Prostate gland (tissue), 2 donors: ENCODE measurements around the gene RABGAP1L.

ENCODE experiments used
- POLR2A ChIP-seq: fragments of 450-650 bp; IDR thresholded peaks from one replicate; pipeline ENCODE4 v1.6.1; 2016; ENCODE audit warnings: antibody characterized with exemption, mild to moderate bottlenecking
- TF ChIP-seq, protein P1 (sequence below), 4 experiments: fragments of 200-600 bp in 2 of 4; fragments of 450-650 bp in 2 of 4; sonication (generic) in 2 of 4; IDR thresholded peaks; 1 replicate in 3 of 4; 2 replicates in 1 of 4; pipeline ENCODE4 v1.5.1; 2016 to 2019; ENCODE audit warnings: antibody characterized with exemption in 4 of 4, mild to moderate bottlenecking in 2 of 4, moderate library complexity in 2 of 4

DNA sequence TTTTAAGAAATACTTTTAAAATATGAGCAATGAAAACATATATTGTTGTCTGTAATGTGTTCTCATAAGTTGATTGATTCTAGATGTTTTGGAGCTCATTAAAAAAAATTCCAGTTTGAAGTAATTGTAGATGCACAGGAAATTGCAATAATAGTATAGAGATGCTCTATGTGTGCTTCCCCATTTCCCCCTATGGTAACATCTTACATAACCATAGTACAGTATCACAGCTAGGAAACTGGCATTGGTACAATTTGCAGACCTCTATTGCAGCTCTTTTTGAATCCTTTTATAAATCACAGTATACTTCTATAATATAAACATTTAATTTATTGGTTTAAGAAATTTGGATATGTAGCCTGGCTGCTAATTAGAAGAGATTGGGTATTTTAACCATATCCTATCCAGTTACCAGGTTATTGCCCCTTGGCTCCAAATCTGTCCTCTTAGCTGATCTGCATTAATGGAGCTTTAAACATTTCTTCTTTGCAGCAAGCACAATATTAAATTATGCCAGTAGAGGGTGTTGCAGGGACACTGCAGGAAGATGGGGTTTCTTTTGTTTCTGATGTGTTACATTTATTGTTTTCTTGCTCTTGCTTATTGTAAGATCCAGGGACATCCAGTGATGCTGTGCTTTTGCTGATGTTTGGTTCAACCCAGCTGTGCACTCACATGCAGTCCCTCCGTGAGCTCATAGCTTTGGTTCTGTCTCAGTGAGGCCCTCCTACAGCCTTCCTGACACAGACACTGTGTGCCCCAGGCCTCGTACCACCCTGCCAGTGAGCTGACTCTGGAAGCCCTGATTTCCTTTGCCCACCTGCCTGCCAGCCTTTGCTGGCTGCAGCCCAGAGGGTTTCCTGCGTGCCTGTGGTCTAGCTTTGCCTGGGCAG, 103.3 kb downstream of the RABGAP1L start:
- TF ChIP-seq, protein P1, sequence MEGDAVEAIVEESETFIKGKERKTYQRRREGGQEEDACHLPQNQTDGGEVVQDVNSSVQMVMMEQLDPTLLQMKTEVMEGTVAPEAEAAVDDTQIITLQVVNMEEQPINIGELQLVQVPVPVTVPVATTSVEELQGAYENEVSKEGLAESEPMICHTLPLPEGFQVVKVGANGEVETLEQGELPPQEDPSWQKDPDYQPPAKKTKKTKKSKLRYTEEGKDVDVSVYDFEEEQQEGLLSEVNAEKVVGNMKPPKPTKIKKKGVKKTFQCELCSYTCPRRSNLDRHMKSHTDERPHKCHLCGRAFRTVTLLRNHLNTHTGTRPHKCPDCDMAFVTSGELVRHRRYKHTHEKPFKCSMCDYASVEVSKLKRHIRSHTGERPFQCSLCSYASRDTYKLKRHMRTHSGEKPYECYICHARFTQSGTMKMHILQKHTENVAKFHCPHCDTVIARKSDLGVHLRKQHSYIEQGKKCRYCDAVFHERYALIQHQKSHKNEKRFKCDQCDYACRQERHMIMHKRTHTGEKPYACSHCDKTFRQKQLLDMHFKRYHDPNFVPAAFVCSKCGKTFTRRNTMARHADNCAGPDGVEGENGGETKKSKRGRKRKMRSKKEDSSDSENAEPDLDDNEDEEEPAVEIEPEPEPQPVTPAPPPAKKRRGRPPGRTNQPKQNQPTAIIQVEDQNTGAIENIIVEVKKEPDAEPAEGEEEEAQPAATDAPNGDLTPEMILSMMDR (IDR thresholded peaks at IDR 0.05): peak in 3 of 4 experiments; percentile 52 to 62 (median 59)
- no peak for TF ChIP-seq POLR2A
